HepG2 (cell line): ENCODE results near the gene PDK3. TPM values are rescaled to one million over a fixed set of nuclear protein-coding genes. Genes with fewer than 3 reads are reported as not detected.
A peak's percentile ranks its signal among the peaks of the same experiment; 100 is the strongest.

Source experiments
- NR1H2 ChIP-seq: sonication (generic); formaldehyde crosslinking; IDR thresholded peaks from 2 replicates; pipeline ENCODE4 v1.8.1; 2022; ENCODE audit warnings: low read depth, missing genetic modification reagents, borderline replicate concordance
- SOX13 ChIP-seq, 3 experiments: fragments of 450-650 bp in 1 of 3; sonication (generic) in 1 of 3; formaldehyde crosslinking in 1 of 3; IDR thresholded peaks in 2 of 3; conservative IDR thresholded peaks in 1 of 3; 2 replicates each; pipeline versions ENCODE4 v1.5.0 to v1.6.1; 2016 to 2020; ENCODE audit warnings: antibody characterized with exemption in 1 of 3, mild to moderate bottlenecking in 1 of 3, missing compliant biosample characterization in 1 of 3, missing genetic modification reagents in 1 of 3, moderate library complexity in 1 of 3
- ZNF383 ChIP-seq: sonication (generic); formaldehyde crosslinking; IDR thresholded peaks from 2 replicates; pipeline ENCODE4 v1.4.0; 2020; ENCODE audit warnings: missing genetic modification reagents, mild to moderate bottlenecking, borderline replicate concordance
- ZNF646 ChIP-seq: sonication (generic); formaldehyde crosslinking; IDR thresholded peaks from 2 replicates; pipeline ENCODE4 v1.9.0; 2021; ENCODE audit warnings: mild to moderate bottlenecking, missing genetic modification reagents
- polyA plus RNA-seq, 8 experiments: library from polyadenylated mRNA; depleted of rRNA in 3 of 8; stranded (reverse) in 7 of 8; unstranded in 1 of 8; fragments of >200 nt; fragmentation: Illumina TruSeq in 4 of 8; extraction: Trizol in 4 of 8; gene quantifications; 2 replicates each; pipeline versions ENCODE4 v1.2.1 to v1.2.3, GENCODE V29; 2011 to 2016; ENCODE audit warnings: low read depth in 4 of 8, missing spikeins in 1 of 8, mixed read lengths in 1 of 8; ENCODE audit not compliant: insufficient read depth in 1 of 8
- total RNA-seq, 5 experiments: library from RNA; depleted of rRNA; stranded (reverse); fragments of >200 nt; fragmentation: Illumina TruSeq; extraction: Trizol; gene quantifications; 2 replicates each; pipeline ENCODE4 v1.2.3, GENCODE V29; 2016; ENCODE audit warnings: low read depth in 1 of 5
- TF ChIP-seq, protein P1 (sequence below): IDR thresholded peaks from 2 replicates; pipeline ENCODE4 v1.6.1; 2016; ENCODE audit warnings: low read depth

PDK3 gene
- total and polyA plus RNA-seq, 2 of the 13 experiments (the other 11 are each of a cell fraction or from before 2014, with no cell fraction given), result 9.1 to 10.5 TPM

DNA sequence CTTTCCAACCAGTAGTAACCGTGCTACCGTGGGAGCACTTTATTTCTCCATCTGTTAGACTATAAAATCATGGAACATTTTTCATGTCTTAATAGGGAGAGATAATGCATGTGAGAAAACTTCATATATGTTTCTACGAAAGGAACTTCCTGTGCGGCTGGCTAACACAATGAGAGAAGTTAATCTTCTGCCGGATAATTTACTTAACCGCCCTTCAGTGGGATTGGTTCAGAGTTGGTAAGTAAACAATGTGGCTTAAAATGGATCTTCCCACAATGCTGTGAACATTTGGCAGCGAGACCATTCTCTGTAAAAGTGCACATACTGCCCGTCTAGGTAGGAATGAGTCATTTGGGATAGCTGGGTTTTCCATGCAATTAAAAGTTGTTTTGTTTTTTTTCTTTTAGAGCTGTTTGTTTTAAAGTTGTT, 29.6 kb downstream of the PDK3 start (continued):
- TF ChIP-seq ZNF646 (CRISPR knock-in tag) (no peak), SOX13 (IDR thresholded peaks at IDR 0.05) (no peak), SOX13 (CRISPR knock-in tag; conservative IDR thresholded peaks at IDR 0.05 in 1 of 2, IDR thresholded peaks at IDR 0.05 in 1 of 2) (peak in 1 of 2 experiments; percentile 29; a peak in 1 of 4 replicates), ZNF383 (CRISPR knock-in tag) (no peak), NR1H2 (CRISPR knock-in tag) (no peak)
- TF ChIP-seq, protein P1, sequence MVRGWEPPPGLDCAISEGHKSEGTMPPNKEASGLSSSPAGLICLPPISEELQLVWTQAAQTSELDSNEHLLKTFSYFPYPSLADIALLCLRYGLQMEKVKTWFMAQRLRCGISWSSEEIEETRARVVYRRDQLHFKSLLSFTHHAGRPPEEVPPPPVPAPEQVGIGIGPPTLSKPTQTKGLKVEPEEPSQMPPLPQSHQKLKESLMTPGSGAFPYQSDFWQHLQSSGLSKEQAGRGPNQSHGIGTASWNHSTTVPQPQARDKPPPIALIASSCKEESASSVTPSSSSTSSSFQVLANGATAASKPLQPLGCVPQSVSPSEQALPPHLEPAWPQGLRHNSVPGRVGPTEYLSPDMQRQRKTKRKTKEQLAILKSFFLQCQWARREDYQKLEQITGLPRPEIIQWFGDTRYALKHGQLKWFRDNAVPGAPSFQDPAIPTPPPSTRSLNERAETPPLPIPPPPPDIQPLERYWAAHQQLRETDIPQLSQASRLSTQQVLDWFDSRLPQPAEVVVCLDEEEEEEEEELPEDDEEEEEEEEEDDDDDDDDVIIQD (CRISPR knock-in tag), result peak; percentile 37; the same call in 1 of the 2 replicates
- TF ChIP-seq, all 625 proteins: peak for 10
